K562 (cell line): ENCODE results near the gene KCTD17. TPM values are rescaled to one million over a fixed set of nuclear protein-coding genes. Genes with fewer than 3 reads are reported as not detected.

ENCODE experiments used
- ATAC-seq: fragments of 200-7000 bp; cut with Tn5 transposase; 3 replicates; pipeline ENCODE4 v1.9.1; 2020; ENCODE audit warnings: moderate library complexity
- BruUV-seq: library from RNA; stranded (reverse); fragments of 400-500 nt; replicated peaks from 2 replicates; lab custom pipeline; 2021; lab: Mats Ljungman, UMichigan
- CTCF ChIA-PET: fragments of 300-600 bp; formaldehyde crosslinking; extraction: SDS; loops from one replicate; lab custom pipeline; 2021; ENCODE audit warnings: low intra/inter-chr PET ratio; lab: Yijun Ruan, JAX
- POLR2A ChIA-PET: fragments of 300-600, 350-650 bp; sonication (Branson Sonifier 250); formaldehyde crosslinking; extraction: SDS; loops from one replicate; lab custom pipeline; 2021; ENCODE audit warnings: antibody characterized with exemption, inconsistent platforms; lab: Yijun Ruan, JAX
- DNase-seq, 4 experiments: peaks; one replicate each; pipeline versions ENCODE4 v3.0.0 to v3.0.0-alpha.2; 2011 to 2018; ENCODE audit warnings: low spot score in 3 of 4, mixed read lengths in 3 of 4; ENCODE audit errors: extremely low read depth in 1 of 4
- FAIRE-seq: peaks from 2 replicates; lab custom pipeline; 2011; peaks lifted over from hg19 to GRCh38; lab: Jason Lieb, UNC
- H2AFZ ChIP-seq: 2 replicates; pipeline ENCODE4 v1.6.0; 2011; ENCODE audit warnings: low read depth, low read length, control low read depth, inconsistent platforms
- H3K27ac ChIP-seq: fragments of 200-600 bp; 3 replicates; pipeline ENCODE4 v1.8.0; 2011; ENCODE audit warnings: low read depth, mild to moderate bottlenecking, control low read depth, inconsistent platforms, low read length, moderate library complexity, mixed read lengths; ENCODE audit errors: extremely low read depth
- H3K27me3 ChIP-seq, 2 experiments: fragments of 300-600 bp in 1 of 2; 2 replicates in 1 of 2; 3 replicates in 1 of 2; pipeline versions ENCODE4 v1.6.0 to v1.8.0; 2011; ENCODE audit warnings: inconsistent platforms in 2 of 2, low read length in 2 of 2, mild to moderate bottlenecking in 1 of 2, mixed read lengths in 1 of 2, moderate library complexity in 1 of 2; ENCODE audit not compliant: control insufficient read depth in 2 of 2, insufficient read depth in 2 of 2
- H3K36me3 ChIP-seq: fragments of 300-600 bp; 3 replicates; pipeline ENCODE4 v1.8.0; 2011; ENCODE audit warnings: mild to moderate bottlenecking, low read length, inconsistent platforms; ENCODE audit not compliant: control insufficient read depth, insufficient read depth
- H3K4me1 ChIP-seq, 2 experiments: fragments of 200-600 bp in 1 of 2; replicated peaks in 1 of 2; 2 replicates in 1 of 2; 3 replicates in 1 of 2; pipeline versions ENCODE4 v1.5.1 to v1.8.0; 2011; ENCODE audit warnings: inconsistent platforms in 2 of 2, low read length in 2 of 2, mild to moderate bottlenecking in 1 of 2, mixed read lengths in 1 of 2, moderate library complexity in 1 of 2; ENCODE audit not compliant: control insufficient read depth in 2 of 2, insufficient read depth in 2 of 2
- H3K4me2 ChIP-seq: 2 replicates; pipeline ENCODE4 v1.6.1; 2011; ENCODE audit warnings: low read length, control low read depth, inconsistent platforms, mixed read lengths; ENCODE audit not compliant: insufficient read depth
- H3K4me3 ChIP-seq: fragments of 200-600 bp; sonication (generic), shearing (Covaris generic); 2 replicates; pipeline ENCODE4 v1.5.1; 2016; ENCODE audit warnings: control low read depth, inconsistent platforms
- H3K79me2 ChIP-seq: fragments of 200-600 bp; 3 replicates; pipeline ENCODE4 v1.8.0; 2011; ENCODE audit warnings: low read length, inconsistent platforms; ENCODE audit not compliant: control insufficient read depth, insufficient read depth
- H3K9ac ChIP-seq, 2 experiments: 2 replicates each; pipeline versions ENCODE4 v1.6.0 to v1.6.1; 2011; ENCODE audit warnings: low read depth in 2 of 2, low read length in 2 of 2, control low read depth in 1 of 2, inconsistent platforms in 1 of 2, mild to moderate bottlenecking in 1 of 2, mixed read lengths in 1 of 2; ENCODE audit not compliant: insufficient read depth in 1 of 2
- H3K9me1 ChIP-seq: one replicate; pipeline ENCODE4 v1.6.0; 2011; ENCODE audit warnings: inconsistent platforms, mild to moderate bottlenecking, low read length, moderate library complexity; ENCODE audit not compliant: control insufficient read depth, insufficient read depth
- H3K9me3 ChIP-seq: replicated peaks from 2 replicates; pipeline ENCODE4 v1.5.1; 2011; ENCODE audit warnings: low read depth, low read length, inconsistent platforms; ENCODE audit not compliant: control insufficient read depth, insufficient read depth
- H4K20me1 ChIP-seq: replicated peaks from 2 replicates; pipeline ENCODE4 v1.6.1; 2011; ENCODE audit warnings: low read length, inconsistent platforms, mixed read lengths; ENCODE audit not compliant: control insufficient read depth, insufficient read depth
- CAMTA2 ChIP-seq: fragments of 250-450 bp; sonication (Bioruptor Pico); conservative IDR thresholded peaks from 2 replicates; pipeline ENCODE4 v1.5.1; 2022
- CTCF ChIP-seq, 3 experiments: IDR thresholded peaks in 2 of 3; conservative IDR thresholded peaks in 1 of 3; 2 replicates each; pipeline ENCODE4 v1.5.1; 2011 to 2012; ENCODE audit warnings: low read length in 3 of 3, mild to moderate bottlenecking in 3 of 3, control low read depth in 2 of 3, improper control_type of control experiment in 1 of 3, inconsistent platforms in 1 of 3, low read depth in 1 of 3, mixed read lengths in 1 of 3, moderate library complexity in 1 of 3; ENCODE audit not compliant: insufficient read depth in 2 of 3
- DIDO1 ChIP-seq: fragments of 450-650 bp; IDR thresholded peaks from 2 replicates; pipeline ENCODE4 v1.6.1; 2016; ENCODE audit warnings: low read depth, missing biosample characterization, missing genetic modification characterization
- GATAD2A ChIP-seq: fragments of 450-650 bp; IDR thresholded peaks from 2 replicates; pipeline ENCODE4 v1.6.1; 2017
- HCFC1 ChIP-seq: IDR thresholded peaks from 2 replicates; pipeline ENCODE4 v1.6.1; 2012; ENCODE audit warnings: low read depth, low read length, improper control_type of control experiment
- KDM1A ChIP-seq, 2 experiments: fragments of 450-650 bp; IDR thresholded peaks; 2 replicates each; pipeline ENCODE4 v1.6.1; 2016; ENCODE audit warnings: mild to moderate bottlenecking in 2 of 2
- MCM5 ChIP-seq: fragments of 450-650 bp; IDR thresholded peaks from 2 replicates; pipeline ENCODE4 v1.6.1; 2016; ENCODE audit warnings: low read depth
- PHB ChIP-seq: fragments of 250-450 bp; sonication (Bioruptor Pico); IDR thresholded peaks from 2 replicates; pipeline ENCODE4 v1.5.0; 2021
- PHB2 ChIP-seq: fragments of 450-650 bp; IDR thresholded peaks from 2 replicates; pipeline ENCODE4 v1.6.1; 2017; ENCODE audit warnings: low read depth
- PHF20 ChIP-seq: fragments of 450-650 bp; IDR thresholded peaks from 2 replicates; pipeline ENCODE4 v1.6.1; 2018; ENCODE audit not compliant: partially characterized antibody
- PRPF4 ChIP-seq: fragments of 200-400 bp; formaldehyde crosslinking; IDR thresholded peaks from one replicate; pipeline ENCODE4 v1.6.1; 2017; ENCODE audit warnings: low read length, low read depth, mild to moderate bottlenecking; ENCODE audit not compliant: insufficient read depth, poor library complexity, severe bottlenecking
- RFX7 ChIP-seq: fragments of 250-450 bp; sonication (Bioruptor Pico); IDR thresholded peaks from 2 replicates; pipeline ENCODE4 v1.5.1; 2021; ENCODE audit warnings: mild to moderate bottlenecking
- SMAD1 ChIP-seq: fragments of 150-350 bp; IDR thresholded peaks from 2 replicates; pipeline ENCODE4 v1.6.1; 2014; ENCODE audit warnings: low read length, low read depth; ENCODE audit not compliant: partially characterized antibody
- YBX1 ChIP-seq: fragments of 450-650 bp; IDR thresholded peaks from 2 replicates; pipeline ENCODE4 v1.7.1; 2016; ENCODE audit warnings: mild to moderate bottlenecking
- ZNF12 ChIP-seq: sonication (generic); formaldehyde crosslinking; IDR thresholded peaks from 2 replicates; pipeline ENCODE4 v1.4.0; 2020; ENCODE audit warnings: mild to moderate bottlenecking, missing genetic modification reagents
- ZNF3 ChIP-seq: fragments of 250-450 bp; sonication (Bioruptor Pico); IDR thresholded peaks from 2 replicates; pipeline ENCODE4 v1.5.0; 2021; ENCODE audit warnings: mild to moderate bottlenecking, moderate library complexity
- ZNF384 ChIP-seq: IDR thresholded peaks from 2 replicates; pipeline ENCODE4 v1.6.1; 2012; ENCODE audit warnings: low read depth, low read length, improper control_type of control experiment
- WGBS: fragments of 100-300 bp; shearing (Covaris generic); methylation state at CpG from one replicate; pipeline ENCODE4 v1.1.6; 2016; ENCODE audit warnings: low coverage, mixed read lengths; ENCODE audit not compliant: insufficient coverage; ENCODE audit errors: missing lambda C conversion rate; 5-methylcytosine and 5-hydroxymethylcytosine counted together
- in situ Hi-C: fragments of 300-500 bp; cut with MboI; formaldehyde crosslinking; loops from 4 replicates; pipeline ENCODE4 v1.15.0; 2018; ENCODE audit warnings: inconsistent platforms, mixed read lengths
- intact Hi-C: fragments of 100-400 bp; cut with micrococcal nuclease; formaldehyde crosslinking; loops from 2 replicates; pipeline ENCODE4 v1.14.2; 2022
- polyA plus RNA-seq, 8 experiments: library from polyadenylated mRNA; depleted of rRNA in 4 of 8; stranded (reverse) in 5 of 8; unstranded in 3 of 8; fragments of >200 nt; fragmentation: Nextera tagmentation in 2 of 8; fragmentation: Illumina TruSeq in 1 of 8; extraction: Ambion mirVana in 2 of 8; extraction: Trizol in 1 of 8; gene quantifications; 2 replicates each; pipeline versions ENCODE4 v1.2.1 to v1.2.3, GENCODE V29; 2011 to 2014; ENCODE audit warnings: inconsistent platforms in 1 of 8, missing spikeins in 1 of 8
- total RNA-seq, 7 experiments: library from RNA; depleted of rRNA in 6 of 7; stranded (reverse); fragments of >200 nt in 6 of 7; fragmentation: Illumina TruSeq in 2 of 7; extraction: Trizol in 2 of 7; gene quantifications; 2 replicates each; pipeline versions ENCODE4 v1.2.1 to v1.2.3, GENCODE V29; 2011 to 2021; ENCODE audit warnings: low replicate concordance in 1 of 7

Gene KCTD17
- total and polyA plus RNA-seq, 9 of the 15 experiments (the other 6 are each of a cell fraction or from before 2014, with no cell fraction given) = 0.22 to 0.90 (median 0.49) TPM; not detected in 2

- 38% methylated on average over 10 of the region's 16 CpGs for WGBS
- no peaks in the 10 kb centered on the region for H3K9me3 ChIP-seq
- DNase-seq (no peak), FAIRE-seq (no peak), ATAC-seq (no peak)
- intact Hi-C loops = no loop called here
- no TSS peak for BruUV-seq
- H3K4me1 ChIP-seq = peaks cover 0 to 25% of the 10 kb centered on the region in 2 experiments; a peak in 2 of 5 replicates
- no peaks in the 10 kb centered on the region for H4K20me1 ChIP-seq
- no peak overlapping the region for H2AFZ ChIP-seq
- H3K9ac ChIP-seq = peak overlapping the region in 1 of 2 experiments; percentile 45; a peak in 1 of 4 replicates
- no peak overlapping the region for H3K4me3 ChIP-seq
- ChIA-PET CTCF (no interaction called here), POLR2A (no interaction called here)
- H3K4me2 ChIP-seq = no peak overlapping the region
- H3K27me3 ChIP-seq = peaks cover 10 to 51% of the 10 kb centered on the region in 2 experiments; a peak in 4 of 5 replicates
- no peaks in the 10 kb centered on the region for H3K79me2 ChIP-seq
- no peaks in the 10 kb centered on the region for H3K36me3 ChIP-seq
- H3K27ac ChIP-seq = no peak overlapping the region
- TF ChIP-seq ZNF384 = no peak
- TF ChIP-seq DIDO1 (tag) = no peak
- no peak for TF ChIP-seq YBX1
- TF ChIP-seq PHB (CRISPR knock-in tag) = no peak
- TF ChIP-seq CAMTA2 = no peak
- no peak for TF ChIP-seq SMAD1
- TF ChIP-seq, all 486 proteins: peak for 0
- no peaks in the 10 kb centered on the region for H3K9me1 ChIP-seq
- in situ Hi-C loops = no loop called here
These were observed 1.9 kb downstream of the KCTD17 start for GRCh38 chr22:37053310-37054055.

GRCh38 chr22:37054056-37054395 is 2.5 kb downstream of the KCTD17 start:
- Histone ChIP-seq H3K4me3 (no peak overlapping the region), H3K36me3 (no peaks in the 10 kb centered on the region), H3K4me2 (no peak overlapping the region), H4K20me1 (no peaks in the 10 kb centered on the region), H3K9me1 (no peaks in the 10 kb centered on the region), H3K27me3 (peaks cover 10 to 54% of the 10 kb centered on the region in 2 experiments; a peak in 4 of 5 replicates), H3K27ac (no peak overlapping the region), H2AFZ (no peak overlapping the region), H3K9ac (0 out of 4 replicates have a peak overlapping the region, but pooled peaks of 1 of the 2 experiments have one; percentile 26), H3K4me1 (peaks cover 0 to 25% of the 10 kb centered on the region in 2 experiments; a peak in 2 of 5 replicates), H3K79me2 (no peaks in the 10 kb centered on the region), H3K9me3 (no peaks in the 10 kb centered on the region)
- WGBS = 6% methylated on average over 8 of the region's 8 CpGs
- peak in 3 of 4 experiments; percentile 27 to 35 (median 28) for DNase-seq
- no TSS peak for BruUV-seq
- ChIA-PET CTCF (no interaction called here), POLR2A (no interaction called here)
- ATAC-seq = peak; percentile 24; the same call in 1 of the 3 replicates
- no peak for FAIRE-seq
- in situ Hi-C loops = no loop called here
- intact Hi-C loops = no loop called here
- TF ChIP-seq RFX7 (CRISPR knock-in tag) (no peak), HCFC1 (no peak), PHF20 (no peak), CTCF (IDR thresholded peaks at IDR 0.05 in 2 of 3, conservative IDR thresholded peaks at IDR 0.05 in 1 of 3; ENCODE audit: insufficient read depth in 2 of 3, low read depth in 1 of 3, low read length in 3 of 3) (no peak), PHB2 (no peak), DIDO1 (tag) (no peak), ZNF12 (no peak), MCM5 (no peak), PRPF4 (no peak), ZNF3 (no peak), KDM1A (IDR thresholded peaks at IDR 0.05) (no peak), GATAD2A (no peak)
